HUES64 (cell line): ENCODE results near the gene ENOPH1.
"Not testable (repeated sequence)": the region's sequence is repeated elsewhere in the genome, so short reads cannot be mapped to it uniquely, and the experiment has no call there.

Experiments used
- H3K27ac ChIP-seq: 2 replicates; pipeline ENCODE4 v1.7.0; 2013; ENCODE audit warnings: low read depth, low read length, inconsistent platforms
- H3K27me3 ChIP-seq: 2 replicates; pipeline ENCODE4 v1.6.1; 2013; ENCODE audit warnings: mild to moderate bottlenecking, low read length; ENCODE audit not compliant: insufficient read depth
- H3K36me3 ChIP-seq: 2 replicates; pipeline ENCODE4 v1.6.1; 2013; ENCODE audit warnings: mild to moderate bottlenecking, low read length; ENCODE audit not compliant: insufficient read depth
- H3K4me1 ChIP-seq: 2 replicates; pipeline ENCODE4 v1.6.1; 2013; ENCODE audit warnings: mild to moderate bottlenecking, low read length, moderate library complexity; ENCODE audit not compliant: insufficient read depth
- H3K4me3 ChIP-seq: 2 replicates; pipeline ENCODE4 v1.5.1; 2013; ENCODE audit warnings: mild to moderate bottlenecking, low read length, moderate library complexity
- H3K9ac ChIP-seq: 2 replicates; pipeline ENCODE4 v1.6.1; 2013; ENCODE audit warnings: mild to moderate bottlenecking, low read depth, low read length
- H3K9me3 ChIP-seq: 2 replicates; pipeline ENCODE4 v1.6.1; 2013; ENCODE audit warnings: low read depth, low read length; ENCODE audit not compliant: insufficient read depth
- WGBS: fragments of 150-250, 120-280 bp; methylation state at CpG from one replicate; pipeline ENCODE4 v1.1.7; 2013; ENCODE audit warnings: missing lambda C conversion rate; 5-methylcytosine and 5-hydroxymethylcytosine counted together

ENOPH1 gene

DNA sequence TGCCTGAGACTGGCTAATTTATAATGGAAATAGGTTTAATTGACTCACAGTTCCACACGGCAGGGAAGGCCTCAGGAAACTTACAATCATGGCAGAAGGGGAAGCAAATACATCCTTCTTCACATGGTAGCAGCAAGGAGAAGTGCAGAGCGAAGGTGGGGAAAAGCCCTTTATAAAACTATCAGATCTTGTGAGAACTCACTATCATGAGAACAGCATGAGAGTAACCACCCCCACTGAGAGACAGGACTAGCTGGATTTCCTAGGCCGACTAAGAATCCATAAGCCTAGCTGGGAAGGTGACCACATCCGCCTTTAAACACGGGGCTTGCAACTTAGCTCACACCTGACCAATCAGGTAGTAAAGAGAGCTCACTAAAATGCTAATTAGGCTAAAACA, 42.7 kb downstream of the ENOPH1 start:
- H3K27me3 ChIP-seq, H3K4me3 ChIP-seq, H3K4me1 ChIP-seq, H3K36me3 ChIP-seq, H3K27ac ChIP-seq, H3K9me3 ChIP-seq, H3K9ac ChIP-seq: not testable (repeated sequence)
- 45% methylated on average over 5 of the region's 5 CpGs for WGBS

DNA sequence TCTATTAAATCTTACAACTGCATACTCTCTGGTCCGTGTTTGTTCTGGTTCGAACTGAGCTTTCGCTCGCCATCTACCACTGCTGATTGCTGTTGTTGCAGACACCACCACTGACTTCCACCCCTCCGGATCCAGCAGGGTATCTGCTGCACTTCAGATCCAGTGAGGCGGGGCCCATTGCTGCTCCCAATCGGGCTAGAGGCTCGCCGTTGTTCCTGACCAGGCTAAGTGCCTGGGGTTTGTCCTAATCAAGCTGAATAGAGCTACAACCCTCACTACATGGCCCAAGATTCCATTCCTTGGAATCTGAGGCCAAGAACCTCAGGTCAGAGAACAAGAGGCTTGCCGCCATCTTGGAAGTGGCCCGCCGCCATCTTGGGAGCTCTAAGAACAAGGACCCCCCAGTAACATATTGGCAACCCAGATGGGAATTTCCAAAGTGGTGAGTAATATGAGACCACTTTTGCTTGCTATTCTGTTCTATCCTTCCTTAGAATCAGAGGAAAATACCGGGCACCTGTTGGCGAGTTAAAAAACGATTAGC, 43.3 kb downstream of the ENOPH1 start:
- H3K9ac ChIP-seq, result no peak overlapping the region
- 96% methylated on average over 15 of the region's 15 CpGs for WGBS

DNA sequence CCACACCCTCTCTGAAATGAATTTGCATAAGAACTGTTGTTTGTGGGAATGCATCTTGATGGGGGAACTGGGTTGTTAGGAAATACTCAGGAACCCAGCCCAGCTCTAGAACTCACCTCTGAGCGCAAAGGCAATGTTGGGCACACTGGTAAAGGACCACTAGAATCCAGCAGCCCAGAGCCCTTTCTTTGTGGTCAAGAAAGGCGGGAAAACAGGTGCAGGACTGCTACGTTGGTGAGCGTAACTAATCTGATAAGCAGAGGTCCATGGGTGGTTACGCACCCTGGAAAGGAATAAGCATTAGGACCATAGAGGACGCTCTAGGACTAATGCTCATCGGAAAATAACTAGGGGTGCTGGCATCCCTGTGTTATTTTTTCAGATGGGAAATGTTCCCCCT, 45.5 kb downstream of the ENOPH1 start:
- not testable (repeated sequence) for H3K4me3 ChIP-seq, H3K9me3 ChIP-seq, H3K36me3 ChIP-seq, H3K27me3 ChIP-seq, H3K9ac ChIP-seq, H3K4me1 ChIP-seq, H3K27ac ChIP-seq
- 96% methylated on average over 5 of the region's 7 CpGs for WGBS

More for the DNA sequence above, 43.3 kb downstream of the ENOPH1 start:
- no peaks in the 10 kb centered on the region for H3K27me3 ChIP-seq
- H3K4me3 ChIP-seq, result no peak overlapping the region
- H3K9me3 ChIP-seq, result no peaks in the 10 kb centered on the region
- H3K27ac ChIP-seq, result no peak overlapping the region
- no peaks in the 10 kb centered on the region for H3K36me3 ChIP-seq
- H3K4me1 ChIP-seq, result no peaks in the 10 kb centered on the region

DNA sequence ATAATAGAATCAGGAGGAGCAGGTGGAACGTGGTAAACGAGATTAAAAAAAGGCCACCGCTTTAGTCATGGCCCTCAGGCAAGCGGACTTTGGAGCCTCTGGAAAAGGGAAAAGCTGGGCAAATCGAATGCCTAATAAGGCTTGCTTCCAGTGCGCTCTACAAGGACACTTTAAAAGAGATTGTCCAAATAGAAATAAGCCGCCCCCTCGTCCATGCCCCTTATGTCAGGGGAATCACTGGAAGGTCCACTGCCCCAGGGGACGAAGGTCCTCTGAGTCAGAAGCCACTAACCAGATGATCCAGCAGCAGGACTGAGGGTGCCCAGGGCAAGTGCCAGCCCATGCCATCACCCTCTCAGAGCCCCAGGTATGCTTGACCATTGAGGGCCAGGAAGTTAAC, 47.1 kb downstream of the ENOPH1 start:
- H3K4me3 ChIP-seq, H3K36me3 ChIP-seq, H3K4me1 ChIP-seq, H3K27me3 ChIP-seq, H3K9me3 ChIP-seq, H3K9ac ChIP-seq, H3K27ac ChIP-seq: not testable (repeated sequence)
- WGBS, result 94% methylated on average over 9 of the region's 9 CpGs

DNA sequence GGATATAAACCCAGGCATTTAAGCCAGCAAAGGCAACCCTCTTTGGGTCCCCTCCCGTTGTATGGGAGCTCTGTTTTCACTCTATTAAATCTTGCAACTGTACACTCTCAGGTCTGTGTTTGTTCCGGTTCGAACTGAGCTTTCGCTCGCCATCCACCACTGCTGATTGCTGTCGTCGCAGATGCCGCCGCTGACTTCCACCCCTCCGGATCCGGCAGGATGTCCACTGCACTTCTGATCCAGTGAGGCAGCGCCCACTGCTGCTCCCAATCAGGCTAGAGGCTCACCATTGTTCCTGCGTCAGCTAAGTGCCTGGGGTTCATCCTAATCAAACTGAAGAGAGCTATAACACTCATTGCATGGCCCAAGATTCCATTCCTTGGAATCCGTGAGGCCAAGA, 49.2 kb downstream of the ENOPH1 start:
- 95% methylated on average over 14 of the region's 14 CpGs for WGBS
- H3K4me1 ChIP-seq, result no peaks in the 10 kb centered on the region

DNA sequence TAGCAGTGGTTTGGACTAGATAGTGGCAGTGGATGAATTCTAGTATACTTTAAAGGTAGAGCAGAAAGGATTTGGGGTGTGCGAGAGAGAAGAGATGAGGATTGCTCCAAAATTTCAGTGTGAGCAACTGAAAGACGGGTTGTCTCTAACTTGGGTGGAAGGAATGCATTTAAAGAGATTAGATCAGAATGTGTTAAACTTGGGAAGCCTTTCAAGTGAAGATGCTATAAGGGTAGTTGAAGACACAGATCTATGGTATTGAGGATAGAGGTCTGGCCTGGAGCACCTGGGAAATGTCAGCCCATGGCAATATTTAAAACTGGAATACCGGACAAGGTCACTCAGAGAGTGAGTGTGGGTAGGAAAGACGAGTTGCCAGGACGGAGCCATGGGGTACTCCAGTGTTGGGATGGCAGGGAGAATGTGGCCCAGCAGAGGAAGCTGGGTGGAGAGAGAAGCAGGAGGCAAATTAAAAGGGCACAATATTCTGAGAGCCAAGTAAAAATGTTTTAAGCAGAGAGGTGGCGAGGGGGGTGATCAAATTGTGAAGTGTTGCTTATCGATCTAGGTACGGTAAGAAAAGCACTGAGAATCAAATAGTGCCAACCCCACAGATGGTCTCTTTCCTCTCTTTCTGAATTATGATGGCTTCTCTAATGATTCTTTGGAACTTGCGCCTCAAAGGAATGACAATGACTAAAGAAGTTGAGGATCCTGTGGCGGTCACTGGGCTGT, 50.5 kb downstream of the ENOPH1 start:
- Histone ChIP-seq H3K9ac (no peak overlapping the region), H3K36me3 (no peaks in the 10 kb centered on the region), H3K27me3 (no peaks in the 10 kb centered on the region), H3K27ac (no peak overlapping the region), H3K4me3 (no peak overlapping the region), H3K4me1 (no peaks in the 10 kb centered on the region), H3K9me3 (no peaks in the 10 kb centered on the region)
- 92% methylated on average over 10 of the region's 10 CpGs for WGBS

More for the DNA sequence above, 49.2 kb downstream of the ENOPH1 start:
- no peak overlapping the region for H3K27ac ChIP-seq
- no peak overlapping the region for H3K4me3 ChIP-seq
- no peaks in the 10 kb centered on the region for H3K9me3 ChIP-seq
- no peaks in the 10 kb centered on the region for H3K36me3 ChIP-seq
- no peaks in the 10 kb centered on the region for H3K27me3 ChIP-seq
- H3K9ac ChIP-seq, result no peak overlapping the region

DNA sequence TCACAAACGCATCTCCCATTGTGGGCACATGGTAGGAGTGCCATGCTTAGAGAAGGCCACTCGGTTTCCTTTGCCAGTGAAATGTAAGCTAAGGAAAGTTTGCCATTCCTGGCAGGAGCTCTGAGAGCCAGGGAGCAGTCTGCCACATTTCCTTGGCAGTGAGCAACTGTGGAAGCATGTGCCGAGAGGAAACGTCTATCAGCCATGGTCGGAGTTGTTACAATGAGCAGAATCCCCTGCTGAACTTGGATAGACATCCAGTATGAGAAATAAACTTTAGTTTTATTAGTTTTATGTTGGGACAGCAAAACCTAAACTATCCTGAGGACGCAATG, 51.1 kb downstream of the ENOPH1 start:
- Histone ChIP-seq H3K9me3 (no peaks in the 10 kb centered on the region), H3K36me3 (no peaks in the 10 kb centered on the region), H3K4me1 (no peaks in the 10 kb centered on the region), H3K27me3 (no peaks in the 10 kb centered on the region), H3K9ac (no peak overlapping the region), H3K4me3 (no peak overlapping the region), H3K27ac (no peak overlapping the region)
- 94% methylated on average over 6 of the region's 6 CpGs for WGBS

DNA sequence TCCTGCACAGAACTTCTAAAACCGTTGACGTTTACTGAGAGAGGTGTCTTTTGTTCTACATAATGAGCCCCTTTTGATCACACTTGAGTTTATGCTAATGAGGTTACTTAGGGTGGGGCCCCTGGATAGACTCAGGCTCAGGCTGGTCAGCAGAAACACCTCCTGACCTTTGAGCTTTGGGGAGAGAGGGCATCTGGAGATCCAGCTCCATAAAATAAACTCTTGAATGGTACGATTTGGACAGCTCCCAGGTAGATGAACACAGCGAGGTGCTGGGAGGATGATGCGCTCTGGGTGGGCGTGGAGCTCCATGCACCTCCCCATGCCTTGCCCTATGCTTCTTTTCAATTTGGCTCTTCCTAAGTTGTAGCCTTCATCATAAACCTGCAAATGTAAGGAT, 52.0 kb downstream of the ENOPH1 start:
- Histone ChIP-seq H3K9me3 (no peaks in the 10 kb centered on the region), H3K36me3 (no peaks in the 10 kb centered on the region), H3K27ac (no peak overlapping the region), H3K4me1 (no peaks in the 10 kb centered on the region), H3K9ac (no peak overlapping the region), H3K27me3 (no peaks in the 10 kb centered on the region), H3K4me3 (no peak overlapping the region)
- 72% methylated on average over 6 of the region's 6 CpGs for WGBS

DNA sequence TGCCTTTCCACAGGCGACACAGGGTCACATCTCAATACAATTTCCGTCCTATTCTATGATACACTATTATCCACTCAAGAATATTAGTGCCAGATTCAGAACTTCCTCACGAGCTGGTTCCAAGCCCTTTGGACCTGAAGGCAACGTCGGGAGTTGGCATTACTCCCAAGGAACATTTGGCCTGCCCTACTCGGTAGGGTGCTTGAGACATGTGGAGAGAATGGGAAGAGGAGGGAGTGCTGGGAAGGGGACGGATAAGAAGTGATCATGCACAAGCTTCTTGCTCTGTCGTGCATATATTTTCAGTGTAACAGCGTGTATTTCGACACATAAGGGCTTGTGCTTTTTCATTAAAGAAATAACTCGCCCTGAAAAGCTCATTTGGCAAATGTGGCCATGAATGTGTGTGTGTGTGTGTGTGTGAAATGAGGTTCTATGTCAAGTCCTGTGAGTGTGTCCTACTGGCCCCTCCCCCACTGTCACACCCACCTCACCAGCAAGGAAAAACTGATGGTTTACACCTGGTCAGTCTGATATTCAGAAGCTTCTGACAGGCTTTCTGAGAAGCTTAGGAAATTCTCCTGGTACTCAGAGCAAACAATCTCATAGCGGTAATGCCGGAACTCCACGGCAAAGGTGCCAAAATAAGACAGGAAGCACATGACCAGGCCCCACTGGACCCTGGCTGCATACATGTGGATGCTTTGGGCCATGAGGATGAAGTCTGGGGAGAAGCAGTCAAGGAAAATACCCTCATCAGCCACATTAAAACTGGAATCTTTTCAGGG, 54.8 kb downstream of the ENOPH1 start:
- Histone ChIP-seq H3K9me3 (no peaks in the 10 kb centered on the region), H3K27ac (no peak overlapping the region), H3K4me3 (no peak overlapping the region), H3K4me1 (no peaks in the 10 kb centered on the region), H3K9ac (no peak overlapping the region), H3K27me3 (no peaks in the 10 kb centered on the region), H3K36me3 (no peaks in the 10 kb centered on the region)
- 88% methylated on average over 14 of the region's 14 CpGs for WGBS

DNA sequence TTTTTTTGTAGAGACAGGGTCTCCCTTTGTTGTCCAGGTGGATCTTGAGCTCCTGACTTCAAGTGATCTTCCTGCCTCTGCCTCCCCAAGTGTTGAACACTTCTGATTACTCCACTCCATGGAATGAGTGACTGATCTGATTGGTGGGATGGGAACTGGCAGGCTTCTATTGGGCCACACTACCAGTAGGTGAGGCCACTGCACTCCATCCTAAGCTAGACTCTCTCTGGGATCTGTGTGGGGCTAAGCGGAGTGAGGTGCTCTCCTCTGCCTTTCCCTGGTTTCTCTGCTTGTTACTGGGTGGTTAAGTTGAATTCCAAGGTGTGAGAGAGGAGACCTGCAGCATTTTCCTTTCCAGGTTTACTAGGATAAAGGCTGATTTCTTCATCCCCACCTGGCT, 58.7 kb downstream of the ENOPH1 start:
- no peak overlapping the region for H3K9ac ChIP-seq
- H3K4me1 ChIP-seq, result no peaks in the 10 kb centered on the region
- H3K36me3 ChIP-seq, result no peaks in the 10 kb centered on the region
- no peak overlapping the region for H3K4me3 ChIP-seq
- 44% methylated on average over 1 of the region's 1 CpG for WGBS
- H3K27me3 ChIP-seq, result no peaks in the 10 kb centered on the region
- no peak overlapping the region for H3K27ac ChIP-seq
- no peaks in the 10 kb centered on the region for H3K9me3 ChIP-seq

DNA sequence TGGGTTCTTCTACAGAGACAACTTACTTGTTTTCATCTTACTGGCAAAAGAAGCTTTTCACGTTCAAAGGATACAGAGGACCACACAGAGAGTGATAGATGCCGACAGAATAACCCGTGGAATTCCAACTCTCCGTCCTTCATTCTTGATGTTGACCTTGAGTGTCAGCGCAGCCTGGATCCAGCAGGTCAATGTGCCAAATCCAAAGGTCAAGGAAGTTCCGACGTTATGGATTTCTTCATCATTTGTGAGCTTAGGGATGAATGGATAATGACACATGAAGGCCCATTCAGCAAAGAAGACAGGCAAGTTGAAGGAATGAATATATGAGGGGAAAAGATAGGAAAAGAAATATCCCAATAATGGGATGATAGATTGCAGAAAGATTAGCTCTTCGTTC, 59.6 kb downstream of the ENOPH1 start:
- Histone ChIP-seq H3K4me3 (no peak overlapping the region), H3K9me3 (no peaks in the 10 kb centered on the region), H3K27ac (no peak overlapping the region), H3K27me3 (no peaks in the 10 kb centered on the region), H3K36me3 (no peaks in the 10 kb centered on the region), H3K4me1 (no peaks in the 10 kb centered on the region), H3K9ac (no peak overlapping the region)
- WGBS, result 91% methylated on average over 7 of the region's 8 CpGs
